Upper lobe of left lung (tissue), 4 donors: ENCODE data around the gene SELENOF.

Experiments
- EP300 ChIP-seq, 4 donors: sonication (generic); formaldehyde crosslinking; IDR thresholded peaks; one replicate each; pipeline ENCODE4 v1.5.1; 2017; ENCODE audit warnings: antibody characterized with exemption in 4 of 4, control low read depth in 2 of 4
- TF ChIP-seq, protein P1 (sequence below), 6 experiments: fragments of 450-650 bp in 4 of 6; fragments of 200-600 bp in 2 of 6; sonication (generic) in 2 of 6; IDR thresholded peaks; one replicate each; pipeline ENCODE4 v1.5.1; 2016 to 2019; ENCODE audit warnings: antibody characterized with exemption in 6 of 6

DNA sequence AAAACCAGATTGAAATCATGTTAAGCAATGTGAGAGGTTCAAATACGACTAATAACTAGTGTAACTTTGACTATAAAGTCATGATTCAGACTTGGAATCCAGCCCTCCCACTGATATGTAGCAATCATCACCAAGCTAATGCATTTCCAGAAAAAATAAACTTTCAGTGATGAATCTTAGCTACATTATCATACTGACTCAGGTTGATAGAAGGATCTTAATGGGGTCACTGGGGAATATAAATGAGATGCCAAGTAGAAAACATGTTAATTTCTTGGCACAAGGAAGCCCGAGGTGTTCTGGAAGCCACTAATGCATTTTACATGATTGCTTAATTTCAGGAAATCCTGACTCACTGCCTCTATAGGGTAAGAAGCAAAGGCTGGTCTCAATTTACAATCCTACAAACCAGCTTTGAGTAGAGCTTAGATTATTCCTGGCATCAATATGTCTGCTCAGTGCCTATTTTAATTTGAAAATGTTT, 67.7 kb downstream of the SELENOF start:
- TF ChIP-seq EP300 (IDR thresholded peaks at IDR 0.05) = no peak
- TF ChIP-seq, protein P1, sequence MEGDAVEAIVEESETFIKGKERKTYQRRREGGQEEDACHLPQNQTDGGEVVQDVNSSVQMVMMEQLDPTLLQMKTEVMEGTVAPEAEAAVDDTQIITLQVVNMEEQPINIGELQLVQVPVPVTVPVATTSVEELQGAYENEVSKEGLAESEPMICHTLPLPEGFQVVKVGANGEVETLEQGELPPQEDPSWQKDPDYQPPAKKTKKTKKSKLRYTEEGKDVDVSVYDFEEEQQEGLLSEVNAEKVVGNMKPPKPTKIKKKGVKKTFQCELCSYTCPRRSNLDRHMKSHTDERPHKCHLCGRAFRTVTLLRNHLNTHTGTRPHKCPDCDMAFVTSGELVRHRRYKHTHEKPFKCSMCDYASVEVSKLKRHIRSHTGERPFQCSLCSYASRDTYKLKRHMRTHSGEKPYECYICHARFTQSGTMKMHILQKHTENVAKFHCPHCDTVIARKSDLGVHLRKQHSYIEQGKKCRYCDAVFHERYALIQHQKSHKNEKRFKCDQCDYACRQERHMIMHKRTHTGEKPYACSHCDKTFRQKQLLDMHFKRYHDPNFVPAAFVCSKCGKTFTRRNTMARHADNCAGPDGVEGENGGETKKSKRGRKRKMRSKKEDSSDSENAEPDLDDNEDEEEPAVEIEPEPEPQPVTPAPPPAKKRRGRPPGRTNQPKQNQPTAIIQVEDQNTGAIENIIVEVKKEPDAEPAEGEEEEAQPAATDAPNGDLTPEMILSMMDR (IDR thresholded peaks at IDR 0.05) = no peak
